Measurements from ENCODE around the gene LASP1. TPM values are rescaled to one million over a fixed set of nuclear protein-coding genes. Genes with fewer than 3 reads are reported as not detected.
"Not testable (repeated sequence)": the region's sequence is repeated elsewhere in the genome, so short reads cannot be mapped to it uniquely, and the experiment has no call there.

The LASP1 gene
- total RNA-seq, 4 donors from 2014 or later = 44.3 to 66.0 (median 51.9) TPM

DNA sequence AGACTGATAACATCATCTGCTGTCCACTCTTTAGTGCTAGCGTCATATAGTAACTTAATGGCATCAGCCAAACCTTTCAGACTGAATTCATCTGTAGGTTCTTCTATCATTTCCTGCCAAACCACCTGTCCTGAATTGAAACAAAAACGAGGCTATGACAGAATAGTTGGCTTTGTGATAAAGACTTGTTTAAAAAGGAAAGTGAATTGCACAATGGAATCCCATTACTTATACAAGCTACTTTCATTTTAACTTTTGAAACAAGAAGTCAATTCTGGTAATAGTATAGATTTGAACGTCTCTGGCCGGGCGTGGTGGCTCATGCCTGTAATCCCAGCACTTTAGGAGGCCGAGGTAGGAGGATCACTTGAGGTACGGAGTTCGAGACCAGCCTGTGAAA lies 73.7 kb downstream of the LASP1 start:
- no peaks in the 10 kb centered on the region for H3K27me3 ChIP-seq
- H3K36me3 ChIP-seq = no peaks in the 10 kb centered on the region
- WGBS, 2 donors = 41 to 46% methylated on average over 8 of the region's 8 CpGs
- intact Hi-C loops (cut with DNase I) = no loop called here
- no peak for DNase-seq
- H3K4me1 ChIP-seq = no peaks in the 10 kb centered on the region
- TF ChIP-seq, protein P1, sequence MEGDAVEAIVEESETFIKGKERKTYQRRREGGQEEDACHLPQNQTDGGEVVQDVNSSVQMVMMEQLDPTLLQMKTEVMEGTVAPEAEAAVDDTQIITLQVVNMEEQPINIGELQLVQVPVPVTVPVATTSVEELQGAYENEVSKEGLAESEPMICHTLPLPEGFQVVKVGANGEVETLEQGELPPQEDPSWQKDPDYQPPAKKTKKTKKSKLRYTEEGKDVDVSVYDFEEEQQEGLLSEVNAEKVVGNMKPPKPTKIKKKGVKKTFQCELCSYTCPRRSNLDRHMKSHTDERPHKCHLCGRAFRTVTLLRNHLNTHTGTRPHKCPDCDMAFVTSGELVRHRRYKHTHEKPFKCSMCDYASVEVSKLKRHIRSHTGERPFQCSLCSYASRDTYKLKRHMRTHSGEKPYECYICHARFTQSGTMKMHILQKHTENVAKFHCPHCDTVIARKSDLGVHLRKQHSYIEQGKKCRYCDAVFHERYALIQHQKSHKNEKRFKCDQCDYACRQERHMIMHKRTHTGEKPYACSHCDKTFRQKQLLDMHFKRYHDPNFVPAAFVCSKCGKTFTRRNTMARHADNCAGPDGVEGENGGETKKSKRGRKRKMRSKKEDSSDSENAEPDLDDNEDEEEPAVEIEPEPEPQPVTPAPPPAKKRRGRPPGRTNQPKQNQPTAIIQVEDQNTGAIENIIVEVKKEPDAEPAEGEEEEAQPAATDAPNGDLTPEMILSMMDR (IDR thresholded peaks at IDR 0.05) = no peak
- no peak for TF ChIP-seq POLR2A (IDR thresholded peaks at IDR 0.05)
- no peak overlapping the region for H3K27ac ChIP-seq
- H3K4me3 ChIP-seq = no peak overlapping the region
- no peaks in the 10 kb centered on the region for H3K9me3 ChIP-seq

DNA sequence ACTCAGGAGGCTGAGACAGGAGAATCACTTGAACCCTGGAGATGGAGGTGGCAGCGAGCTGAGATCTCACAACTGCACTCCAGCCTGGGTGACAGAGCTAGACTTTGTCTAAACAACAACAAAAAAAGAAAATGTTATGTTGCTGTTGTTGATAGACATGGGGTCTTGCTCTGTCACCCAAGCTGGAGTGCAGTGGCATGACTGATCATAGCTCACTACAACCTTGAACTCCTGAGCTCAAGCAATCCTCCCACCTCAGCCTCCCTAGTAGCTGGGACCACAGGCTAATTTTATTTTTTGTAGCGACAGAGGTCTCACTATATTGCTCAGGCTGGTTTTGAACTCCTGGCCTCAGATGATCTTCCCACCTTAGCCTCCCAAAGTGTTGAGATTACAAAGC lies 77.3 kb downstream of the LASP1 start:
- Histone ChIP-seq H3K36me3 (no peaks in the 10 kb centered on the region), H3K27ac (no peak overlapping the region), H3K9me3 (no peaks in the 10 kb centered on the region), H3K27me3 (no peaks in the 10 kb centered on the region), H3K4me3 (no peak overlapping the region), H3K4me1 (no peaks in the 10 kb centered on the region)
- TF ChIP-seq POLR2A (IDR thresholded peaks at IDR 0.05) = no peak
- TF ChIP-seq, protein P1 (IDR thresholded peaks at IDR 0.05) = no peak
- DNase-seq = no peak
- WGBS, 2 donors = 73 to 92% methylated on average over 2 of the region's 2 CpGs
- intact Hi-C loops (cut with DNase I) = no loop called here

DNA sequence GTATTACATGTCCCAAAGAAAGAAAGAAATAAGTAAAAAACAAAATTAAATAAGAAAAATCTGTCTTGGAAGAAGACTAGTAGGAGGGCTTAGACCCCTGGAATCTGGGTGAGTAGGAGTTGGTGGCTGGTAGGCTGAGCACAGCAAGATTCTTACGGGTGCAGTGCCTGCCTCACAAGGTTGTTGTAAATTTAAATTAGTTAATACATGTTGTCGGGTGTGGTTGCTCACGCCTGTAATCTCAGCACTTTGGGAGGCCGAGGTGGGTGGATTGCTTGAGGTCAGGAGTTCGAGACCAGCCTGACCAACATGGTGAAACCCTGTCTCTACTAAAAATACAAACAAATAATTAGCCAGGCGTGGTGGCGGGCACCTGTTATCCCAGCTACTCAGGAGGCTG lies 83.9 kb downstream of the LASP1 start:
- H3K4me1 ChIP-seq; DNase-seq; H3K36me3 ChIP-seq; H3K27ac ChIP-seq; H3K4me3 ChIP-seq; H3K9me3 ChIP-seq; intact Hi-C loops (cut with DNase I); H3K27me3 ChIP-seq: not testable (repeated sequence)
- WGBS, 2 donors = 73 to 83% methylated on average over 5 to 7 of the region's 7 CpGs

- TF ChIP-seq, protein P1 (IDR thresholded peaks at IDR 0.05) = no peak
- TF ChIP-seq POLR2A (IDR thresholded peaks at IDR 0.05) = no peak
- intact Hi-C loops (cut with DNase I) = no loop called here
- H3K27ac ChIP-seq = no peak overlapping the region
- DNase-seq = no peak
- peaks cover 0 to 7% (median 0%) of the 10 kb centered on the region in 3 donors for H3K4me1 ChIP-seq
- 4 to 5% methylated on average over 1 of the region's 1 CpG for WGBS, 2 donors
- H3K36me3 ChIP-seq = no peaks in the 10 kb centered on the region
- no peaks in the 10 kb centered on the region for H3K9me3 ChIP-seq
- H3K27me3 ChIP-seq = no peaks in the 10 kb centered on the region
- H3K4me3 ChIP-seq = no peak overlapping the region
Measured at GRCh38 chr17:38958326-38958725, 88.5 kb downstream of the LASP1 start.

DNA sequence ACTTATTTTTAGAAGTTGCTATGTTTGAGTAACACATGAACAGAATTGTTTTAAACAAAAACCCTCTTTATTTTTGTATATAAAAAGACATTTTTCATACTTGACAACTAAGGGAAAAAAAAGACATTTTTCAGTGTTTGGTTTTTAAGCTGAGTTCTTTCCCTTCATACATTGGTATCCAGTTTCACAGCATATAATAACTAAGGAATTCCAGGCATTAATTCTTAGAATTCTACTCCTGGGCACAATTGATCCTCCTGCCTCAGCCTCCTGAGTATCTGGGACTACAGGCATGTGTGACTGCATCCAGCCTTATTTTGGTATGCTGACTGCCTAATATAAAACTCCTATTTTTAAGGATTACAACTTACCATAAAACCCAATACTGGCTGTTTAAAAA lies 88.9 kb downstream of the LASP1 start:
- H3K27me3 ChIP-seq = no peaks in the 10 kb centered on the region
- H3K9me3 ChIP-seq = no peaks in the 10 kb centered on the region
- intact Hi-C loops (cut with DNase I) = no loop called here
- no peak overlapping the region for H3K27ac ChIP-seq
- no peak for TF ChIP-seq POLR2A (IDR thresholded peaks at IDR 0.05)
- TF ChIP-seq, protein P1 (IDR thresholded peaks at IDR 0.05) = no peak
- no peak overlapping the region for H3K4me3 ChIP-seq
- H3K4me1 ChIP-seq = peaks cover 0 to 7% (median 0%) of the 10 kb centered on the region in 3 donors
- DNase-seq = no peak
- no peaks in the 10 kb centered on the region for H3K36me3 ChIP-seq

GRCh38 chr17:38959508-38959907 lies 89.7 kb downstream of the LASP1 start:
- Histone ChIP-seq H3K27me3 (no peaks in the 10 kb centered on the region), H3K4me3 (no peak overlapping the region), H3K27ac (no peak overlapping the region), H3K4me1 (peaks cover 0 to 6% (median 0%) of the 10 kb centered on the region in 3 donors), H3K36me3 (no peaks in the 10 kb centered on the region), H3K9me3 (no peaks in the 10 kb centered on the region)
- WGBS, 2 donors = 63 to 79% methylated on average over 3 of the region's 3 CpGs
- TF ChIP-seq, protein P1 (IDR thresholded peaks at IDR 0.05) = no peak
- TF ChIP-seq POLR2A (IDR thresholded peaks at IDR 0.05) = no peak
- no peak for DNase-seq
- intact Hi-C loops (cut with DNase I) = no loop called here

Data from esophagus squamous epithelium (tissue), 5 donors.